A549 (cell line): Measurements from ENCODE around the gene CCDC85B.

Source experiments
- BHLHE40 ChIP-seq: IDR thresholded peaks from 2 replicates; pipeline ENCODE4 v1.6.1; 2012; ENCODE audit warnings: low read depth, low read length, inconsistent platforms
- CBX8 ChIP-seq: fragments of 200-600 bp; sonication (generic); IDR thresholded peaks from 2 replicates; pipeline ENCODE4 v1.6.1; 2016
- HDAC2 ChIP-seq: fragments of 200-600 bp; sonication (generic); IDR thresholded peaks from 2 replicates; pipeline ENCODE4 v1.6.1; 2016
- KDM5A ChIP-seq: fragments of 200-600 bp; sonication (generic); IDR thresholded peaks from 2 replicates; pipeline ENCODE4 v1.6.1; 2016; ENCODE audit warnings: antibody characterized with exemption, mild to moderate bottlenecking
- MYC ChIP-seq: IDR thresholded peaks from 2 replicates; pipeline ENCODE4 v1.6.1; 2012; ENCODE audit warnings: mild to moderate bottlenecking, inconsistent platforms, low read length, improper control_type of control experiment, borderline replicate concordance
- POLR2A ChIP-seq: IDR thresholded peaks from 2 replicates; pipeline ENCODE4 v1.6.1; 2012; ENCODE audit warnings: mild to moderate bottlenecking, low read length
- RFX5 ChIP-seq: fragments of 450-650 bp; IDR thresholded peaks from 2 replicates; pipeline ENCODE4 v1.7.1; 2014; ENCODE audit warnings: antibody characterized with exemption, mild to moderate bottlenecking, moderate library complexity
- SMC3 ChIP-seq: fragments of >200 bp; sonication (Bioruptor Twin); formaldehyde crosslinking; IDR thresholded peaks from 3 replicates; pipeline ENCODE4 v1.6.1; 2018; ENCODE audit warnings: inconsistent platforms
- TF ChIP-seq, protein P1 (sequence below): fragments of 150-350 bp; IDR thresholded peaks from 2 replicates; pipeline ENCODE4 v1.6.1; 2014; ENCODE audit warnings: low read depth, mild to moderate bottlenecking, low read length
- TF ChIP-seq, protein P2 (sequence below): fragments of >200 bp; sonication (Bioruptor Twin); formaldehyde crosslinking; IDR thresholded peaks from 3 replicates; pipeline ENCODE4 v1.5.1; 2016
- TF ChIP-seq, protein P3 (sequence below): IDR thresholded peaks from 2 replicates; pipeline ENCODE4 v1.6.1; 2012; ENCODE audit warnings: low read depth, borderline replicate concordance
- TF ChIP-seq, protein P4 (sequence below): IDR thresholded peaks from 2 replicates; pipeline ENCODE4 v1.6.1; 2012
- TF ChIP-seq, protein P5 (sequence below): fragments of 250-450 bp; sonication (Bioruptor Pico); IDR thresholded peaks from 2 replicates; pipeline ENCODE4 v1.5.0; 2021; ENCODE audit warnings: mild to moderate bottlenecking, moderate library complexity, borderline replicate concordance

DNA sequence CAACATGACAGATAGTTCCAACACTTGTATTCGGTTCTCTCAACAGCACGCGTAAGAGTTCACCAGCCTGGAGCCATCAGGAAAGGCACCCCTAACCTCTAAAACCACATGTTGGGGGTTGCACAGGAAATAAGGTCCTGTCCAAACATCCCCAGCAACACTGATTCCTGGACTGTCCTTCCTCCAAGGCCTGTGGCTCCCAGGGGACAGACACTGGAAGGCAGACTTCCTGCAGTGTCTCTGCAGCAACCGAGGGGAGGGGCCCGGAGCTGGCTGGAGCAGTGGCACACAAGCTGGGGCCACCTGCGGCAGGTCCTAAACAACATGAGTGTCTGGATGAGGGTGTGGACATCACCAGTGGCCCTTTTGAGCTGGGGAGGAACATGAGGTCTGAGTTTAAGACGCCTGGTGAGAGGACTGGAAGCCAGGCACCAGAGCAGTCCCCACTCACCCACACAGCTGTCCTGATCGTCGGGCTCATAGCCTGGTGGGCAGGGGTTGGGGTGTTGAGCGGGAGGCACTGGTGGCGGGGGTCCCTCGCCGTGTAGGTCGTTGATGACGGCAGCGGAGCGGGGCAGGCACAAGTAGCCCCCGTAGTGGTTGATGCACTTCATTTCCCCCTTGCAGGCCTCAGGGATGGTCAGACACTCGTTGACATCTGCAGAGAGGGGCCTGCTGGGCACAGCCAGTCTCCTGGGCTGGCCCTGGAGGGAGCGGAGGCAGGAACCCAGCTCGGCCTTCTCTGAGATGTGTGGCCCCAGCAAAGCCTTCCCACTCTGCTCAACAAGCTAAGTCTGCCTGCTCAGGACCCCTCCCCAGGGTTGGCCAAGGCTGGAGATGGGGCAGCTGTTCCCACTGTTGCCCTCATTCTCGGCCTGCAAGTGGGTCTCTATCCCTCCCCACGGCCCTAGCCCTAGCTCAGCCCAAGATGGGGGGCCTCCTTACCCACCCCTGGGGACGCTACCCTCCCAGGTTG lies 19.5 kb upstream of the CCDC85B start:
- TF ChIP-seq, protein P1, sequence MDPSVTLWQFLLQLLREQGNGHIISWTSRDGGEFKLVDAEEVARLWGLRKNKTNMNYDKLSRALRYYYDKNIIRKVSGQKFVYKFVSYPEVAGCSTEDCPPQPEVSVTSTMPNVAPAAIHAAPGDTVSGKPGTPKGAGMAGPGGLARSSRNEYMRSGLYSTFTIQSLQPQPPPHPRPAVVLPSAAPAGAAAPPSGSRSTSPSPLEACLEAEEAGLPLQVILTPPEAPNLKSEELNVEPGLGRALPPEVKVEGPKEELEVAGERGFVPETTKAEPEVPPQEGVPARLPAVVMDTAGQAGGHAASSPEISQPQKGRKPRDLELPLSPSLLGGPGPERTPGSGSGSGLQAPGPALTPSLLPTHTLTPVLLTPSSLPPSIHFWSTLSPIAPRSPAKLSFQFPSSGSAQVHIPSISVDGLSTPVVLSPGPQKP: no peak
- TF ChIP-seq, protein P2, sequence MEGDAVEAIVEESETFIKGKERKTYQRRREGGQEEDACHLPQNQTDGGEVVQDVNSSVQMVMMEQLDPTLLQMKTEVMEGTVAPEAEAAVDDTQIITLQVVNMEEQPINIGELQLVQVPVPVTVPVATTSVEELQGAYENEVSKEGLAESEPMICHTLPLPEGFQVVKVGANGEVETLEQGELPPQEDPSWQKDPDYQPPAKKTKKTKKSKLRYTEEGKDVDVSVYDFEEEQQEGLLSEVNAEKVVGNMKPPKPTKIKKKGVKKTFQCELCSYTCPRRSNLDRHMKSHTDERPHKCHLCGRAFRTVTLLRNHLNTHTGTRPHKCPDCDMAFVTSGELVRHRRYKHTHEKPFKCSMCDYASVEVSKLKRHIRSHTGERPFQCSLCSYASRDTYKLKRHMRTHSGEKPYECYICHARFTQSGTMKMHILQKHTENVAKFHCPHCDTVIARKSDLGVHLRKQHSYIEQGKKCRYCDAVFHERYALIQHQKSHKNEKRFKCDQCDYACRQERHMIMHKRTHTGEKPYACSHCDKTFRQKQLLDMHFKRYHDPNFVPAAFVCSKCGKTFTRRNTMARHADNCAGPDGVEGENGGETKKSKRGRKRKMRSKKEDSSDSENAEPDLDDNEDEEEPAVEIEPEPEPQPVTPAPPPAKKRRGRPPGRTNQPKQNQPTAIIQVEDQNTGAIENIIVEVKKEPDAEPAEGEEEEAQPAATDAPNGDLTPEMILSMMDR: no peak
- TF ChIP-seq, protein P3, sequence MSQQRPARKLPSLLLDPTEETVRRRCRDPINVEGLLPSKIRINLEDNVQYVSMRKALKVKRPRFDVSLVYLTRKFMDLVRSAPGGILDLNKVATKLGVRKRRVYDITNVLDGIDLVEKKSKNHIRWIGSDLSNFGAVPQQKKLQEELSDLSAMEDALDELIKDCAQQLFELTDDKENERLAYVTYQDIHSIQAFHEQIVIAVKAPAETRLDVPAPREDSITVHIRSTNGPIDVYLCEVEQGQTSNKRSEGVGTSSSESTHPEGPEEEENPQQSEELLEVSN: no peak
- TF ChIP-seq SMC3: no peak
- TF ChIP-seq CBX8: no peak
- TF ChIP-seq KDM5A: no peak
- TF ChIP-seq, protein P4, sequence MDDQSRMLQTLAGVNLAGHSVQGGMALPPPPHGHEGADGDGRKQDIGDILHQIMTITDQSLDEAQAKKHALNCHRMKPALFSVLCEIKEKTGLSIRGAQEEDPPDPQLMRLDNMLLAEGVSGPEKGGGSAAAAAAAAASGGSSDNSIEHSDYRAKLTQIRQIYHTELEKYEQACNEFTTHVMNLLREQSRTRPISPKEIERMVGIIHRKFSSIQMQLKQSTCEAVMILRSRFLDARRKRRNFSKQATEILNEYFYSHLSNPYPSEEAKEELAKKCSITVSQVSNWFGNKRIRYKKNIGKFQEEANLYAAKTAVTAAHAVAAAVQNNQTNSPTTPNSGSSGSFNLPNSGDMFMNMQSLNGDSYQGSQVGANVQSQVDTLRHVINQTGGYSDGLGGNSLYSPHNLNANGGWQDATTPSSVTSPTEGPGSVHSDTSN: no peak
- TF ChIP-seq, protein P5, sequence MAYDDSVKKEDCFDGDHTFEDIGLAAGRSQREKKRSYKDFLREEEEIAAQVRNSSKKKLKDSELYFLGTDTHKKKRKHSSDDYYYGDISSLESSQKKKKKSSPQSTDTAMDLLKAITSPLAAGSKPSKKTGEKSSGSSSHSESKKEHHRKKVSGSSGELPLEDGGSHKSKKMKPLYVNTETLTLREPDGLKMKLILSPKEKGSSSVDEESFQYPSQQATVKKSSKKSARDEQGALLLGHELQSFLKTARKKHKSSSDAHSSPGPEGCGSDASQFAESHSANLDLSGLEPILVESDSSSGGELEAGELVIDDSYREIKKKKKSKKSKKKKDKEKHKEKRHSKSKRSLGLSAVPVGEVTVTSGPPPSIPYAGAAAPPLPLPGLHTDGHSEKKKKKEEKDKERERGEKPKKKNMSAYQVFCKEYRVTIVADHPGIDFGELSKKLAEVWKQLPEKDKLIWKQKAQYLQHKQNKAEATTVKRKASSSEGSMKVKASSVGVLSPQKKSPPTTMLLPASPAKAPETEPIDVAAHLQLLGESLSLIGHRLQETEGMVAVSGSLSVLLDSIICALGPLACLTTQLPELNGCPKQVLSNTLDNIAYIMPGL: no peak
- no peak for TF ChIP-seq HDAC2
- TF ChIP-seq BHLHE40: no peak
- no peak for TF ChIP-seq POLR2A
- TF ChIP-seq MYC: no peak
- TF ChIP-seq RFX5: no peak
